Epithelial cell of esophagus (primary cell): ENCODE measurements around the gene RBMS3.

ENCODE experiments used
- DNase-seq: peaks from one replicate; pipeline ENCODE4 v3.0.0; 2010; ENCODE audit warnings: low read depth
- H3K4me3 ChIP-seq: 2 replicates; pipeline ENCODE4 v1.5.1; 2011; ENCODE audit warnings: mild to moderate bottlenecking, low read length, control low read depth
- CTCF ChIP-seq: IDR thresholded peaks from 2 replicates; pipeline ENCODE4 v1.5.1; 2011; ENCODE audit warnings: low read depth, mild to moderate bottlenecking, low read length, control low read depth, inconsistent platforms; ENCODE audit not compliant: insufficient read depth; ENCODE audit errors: missing control alignments

RBMS3 gene

GRCh38 chr3:29639578-29640290, 358.9 kb downstream of the RBMS3 start:
- TF ChIP-seq CTCF: no peak
- DNase-seq: no peak
- H3K4me3 ChIP-seq: no peak overlapping the region

- H3K4me3 ChIP-seq: no peak overlapping the region
- no peak for TF ChIP-seq CTCF
- peak; percentile 79 for DNase-seq
Measured at GRCh38 chr3:29642393-29643033, 361.6 kb downstream of the RBMS3 start.

- no peak for TF ChIP-seq CTCF
- no peak overlapping the region for H3K4me3 ChIP-seq
- no peak for DNase-seq
Measured at GRCh38 chr3:29643034-29643425, 362.2 kb downstream of the RBMS3 start.

GRCh38 chr3:29644261-29644660, 363.4 kb downstream of the RBMS3 start:
- peak; percentile 17 for TF ChIP-seq CTCF
- H3K4me3 ChIP-seq: no peak overlapping the region
- DNase-seq: peak; percentile 50

- no peak for TF ChIP-seq CTCF
- H3K4me3 ChIP-seq: no peak overlapping the region
- no peak for DNase-seq
Measured at GRCh38 chr3:29644956-29645636, 364.2 kb downstream of the RBMS3 start.

- no peak for DNase-seq
- no peak overlapping the region for H3K4me3 ChIP-seq
- TF ChIP-seq CTCF: no peak
Measured at GRCh38 chr3:29646043-29646442, 365.2 kb downstream of the RBMS3 start.
